Measurements from ENCODE around the gene GSTP1.

DNA sequence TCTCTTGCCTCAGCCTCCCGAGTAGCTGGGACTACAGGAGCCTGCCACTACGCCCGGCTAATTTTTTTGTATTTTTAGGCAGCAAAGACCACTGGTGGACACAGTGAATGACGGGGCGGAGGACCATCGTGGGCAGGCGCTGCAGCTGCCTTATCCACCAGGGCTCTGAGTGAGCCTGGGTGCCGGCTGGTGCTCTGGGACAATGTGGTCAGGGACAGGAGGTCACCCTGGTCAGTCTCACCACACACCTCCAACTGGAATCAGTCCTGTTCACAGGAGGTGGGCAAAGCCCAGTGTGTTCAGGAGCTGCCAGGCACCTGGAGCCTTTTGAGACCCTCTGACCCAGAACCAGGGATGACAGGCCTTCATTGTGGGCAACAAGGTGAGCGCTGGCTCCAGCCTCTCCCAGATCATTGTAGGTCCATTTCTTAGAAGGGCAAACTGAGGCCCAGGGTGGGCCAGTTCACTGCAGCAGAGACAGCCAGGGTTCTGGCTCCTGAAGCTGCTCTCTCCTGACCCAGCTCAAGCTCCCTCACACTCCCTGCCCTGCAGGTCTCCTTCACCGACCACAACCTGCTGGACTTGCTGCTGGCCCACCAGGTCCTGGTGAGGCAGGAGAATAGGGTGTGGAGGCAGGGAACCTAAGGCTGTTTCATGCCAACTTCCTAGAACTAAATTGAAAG lies 44.6 kb upstream of the GSTP1 start:
- no peak for TF ChIP-seq POLR2AphosphoS5 (IDR thresholded peaks at IDR 0.05)
- TF ChIP-seq, protein P1, sequence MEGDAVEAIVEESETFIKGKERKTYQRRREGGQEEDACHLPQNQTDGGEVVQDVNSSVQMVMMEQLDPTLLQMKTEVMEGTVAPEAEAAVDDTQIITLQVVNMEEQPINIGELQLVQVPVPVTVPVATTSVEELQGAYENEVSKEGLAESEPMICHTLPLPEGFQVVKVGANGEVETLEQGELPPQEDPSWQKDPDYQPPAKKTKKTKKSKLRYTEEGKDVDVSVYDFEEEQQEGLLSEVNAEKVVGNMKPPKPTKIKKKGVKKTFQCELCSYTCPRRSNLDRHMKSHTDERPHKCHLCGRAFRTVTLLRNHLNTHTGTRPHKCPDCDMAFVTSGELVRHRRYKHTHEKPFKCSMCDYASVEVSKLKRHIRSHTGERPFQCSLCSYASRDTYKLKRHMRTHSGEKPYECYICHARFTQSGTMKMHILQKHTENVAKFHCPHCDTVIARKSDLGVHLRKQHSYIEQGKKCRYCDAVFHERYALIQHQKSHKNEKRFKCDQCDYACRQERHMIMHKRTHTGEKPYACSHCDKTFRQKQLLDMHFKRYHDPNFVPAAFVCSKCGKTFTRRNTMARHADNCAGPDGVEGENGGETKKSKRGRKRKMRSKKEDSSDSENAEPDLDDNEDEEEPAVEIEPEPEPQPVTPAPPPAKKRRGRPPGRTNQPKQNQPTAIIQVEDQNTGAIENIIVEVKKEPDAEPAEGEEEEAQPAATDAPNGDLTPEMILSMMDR (IDR thresholded peaks at IDR 0.05): no peak
